K562 treated with DMSO at 1 percent for 24 hours (cell line): ENCODE results near the gene KRTAP5-1. TPM values are rescaled to one million over a fixed set of nuclear protein-coding genes. Genes with fewer than 3 reads are reported as not detected.

ENCODE experiments used
- total RNA-seq: library from RNA; unstranded; fragments of 300-600 nt; gene quantifications from 2 replicates; pipeline ENCODE4 v1.2.3, GENCODE V29; 2022; ENCODE audit warnings: low read depth; ENCODE audit not compliant: insufficient read depth

The KRTAP5-1 gene
- not detected in 2 replicates for total RNA-seq

GRCh38 chr11:1584661-1585370 lies at the start of gene KRTAP5-1:
KRTAP5-1 (minus strand) TSS chr11:1585283; CDS start chr11:1585249, 34 bp downstream.

GRCh38 chr11:1629326-1630185 lies 44.5 kb upstream of the KRTAP5-1 start, which contains the start of gene KRTAP5-5:
KRTAP5-5 (plus strand) TSS chr11:1629775; CDS start chr11:1629841, 66 bp downstream.

GRCh38 chr11:1622086-1622485 lies 37.0 kb upstream of the KRTAP5-1 start, which contains the start of gene KRTAP5-4:
KRTAP5-4 (minus strand) TSS chr11:1622138; CDS start chr11:1622093, 45 bp downstream.

GRCh38 chr11:1608363-1608762 lies 23.3 kb upstream of the KRTAP5-1 start, which contains the start of gene KRTAP5-3:
KRTAP5-3 (minus strand) TSS chr11:1608463; CDS start chr11:1608385, 78 bp downstream.

GRCh38 chr11:1597994-1598380 lies 12.9 kb upstream of the KRTAP5-1 start, which contains the start of gene KRTAP5-2:
KRTAP5-2 (minus strand) TSS chr11:1598294; CDS start chr11:1598250, 44 bp downstream.

GRCh38 chr11:1572197-1573076 lies 12.6 kb downstream of the KRTAP5-1 start, which contains the start of gene DUSP8:
DUSP8 (minus strand) TSS chr11:1572271; CDS start chr11:1565826, 6,445 bp downstream.

Other genes with a start within 250 kb of the KRTAP5-1 start
- gene BRSK2, start 195.3 kb downstream of the KRTAP5-1 start, total RNA-seq = 0.34 TPM in 1 of 2 replicates, not detected in the other
- 37.8 and 42.5 TPM in 2 replicates for gene MOB2, start 98.5 kb downstream of the KRTAP5-1 start, total RNA-seq
- 0.51 and 0.57 TPM in 2 replicates for gene DUSP8, start 13.0 kb downstream of the KRTAP5-1 start, total RNA-seq
- gene KRTAP5-2, start 13.0 kb upstream of the KRTAP5-1 start, total RNA-seq = not detected in 2 replicates
- not detected in 2 replicates for gene KRTAP5-3, start 23.2 kb upstream of the KRTAP5-1 start, total RNA-seq
- not detected in 2 replicates for gene KRTAP5-4, start 36.9 kb upstream of the KRTAP5-1 start, total RNA-seq
- not detected in 2 replicates for gene KRTAP5-5, start 44.5 kb upstream of the KRTAP5-1 start, total RNA-seq
- gene KRTAP5-6, start 111.9 kb upstream of the KRTAP5-1 start, total RNA-seq = not detected in 2 replicates
- 0.21 and 0.44 TPM in 2 replicates for gene IFITM10, start 165.3 kb upstream of the KRTAP5-1 start, total RNA-seq
- gene CTSD, start 178.6 kb upstream of the KRTAP5-1 start, total RNA-seq = 408 and 410 TPM in 2 replicates
- not detected in 2 replicates for gene SYT8, start 249.7 kb upstream of the KRTAP5-1 start, total RNA-seq